GDM1 (cell line): Measurements from ENCODE around the gene PPDPF.
"Not testable (repeated sequence)": the region's sequence is repeated elsewhere in the genome, so short reads cannot be mapped to it uniquely, and the experiment has no call there.

ENCODE experiments used
- DNase-seq: peaks from one replicate; lab custom pipeline; 2025; lab: John Stamatoyannopoulos, UW

PPDPF gene

DNA sequence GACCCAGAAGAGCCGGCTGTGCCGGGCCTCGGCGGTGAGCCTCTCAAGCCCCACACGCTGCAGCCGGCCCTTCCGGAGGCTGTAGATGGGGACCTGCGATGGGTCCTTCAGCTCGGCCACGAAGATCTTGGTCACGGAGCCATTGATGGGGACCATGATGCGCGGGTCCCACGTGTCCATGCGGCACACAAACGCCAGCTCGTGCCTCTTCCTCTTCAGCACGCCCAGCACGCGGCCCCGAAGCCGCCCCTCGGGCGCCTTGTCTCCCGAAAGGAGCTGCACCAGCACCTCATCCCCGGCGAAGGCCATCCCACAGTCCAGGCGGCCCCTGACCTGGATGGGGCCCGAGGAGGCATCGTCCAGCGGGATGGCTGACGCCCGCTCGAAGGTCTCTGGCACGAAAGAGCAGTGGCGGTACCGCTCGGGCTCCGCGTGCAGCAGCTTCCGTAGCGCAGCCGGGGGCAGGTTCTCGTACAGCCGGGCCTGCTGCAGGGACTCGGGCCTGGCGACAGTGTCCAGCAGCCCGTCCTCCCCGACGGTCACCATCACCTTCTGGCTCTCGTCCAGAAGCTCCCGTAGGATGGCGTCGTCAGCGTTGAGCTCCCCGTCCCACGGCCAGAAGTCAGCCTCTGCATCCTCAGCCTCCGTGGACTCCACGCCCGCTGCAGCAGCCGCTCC lies 44.6 kb downstream of the PPDPF start:
- DNase-seq = no peak

DNA sequence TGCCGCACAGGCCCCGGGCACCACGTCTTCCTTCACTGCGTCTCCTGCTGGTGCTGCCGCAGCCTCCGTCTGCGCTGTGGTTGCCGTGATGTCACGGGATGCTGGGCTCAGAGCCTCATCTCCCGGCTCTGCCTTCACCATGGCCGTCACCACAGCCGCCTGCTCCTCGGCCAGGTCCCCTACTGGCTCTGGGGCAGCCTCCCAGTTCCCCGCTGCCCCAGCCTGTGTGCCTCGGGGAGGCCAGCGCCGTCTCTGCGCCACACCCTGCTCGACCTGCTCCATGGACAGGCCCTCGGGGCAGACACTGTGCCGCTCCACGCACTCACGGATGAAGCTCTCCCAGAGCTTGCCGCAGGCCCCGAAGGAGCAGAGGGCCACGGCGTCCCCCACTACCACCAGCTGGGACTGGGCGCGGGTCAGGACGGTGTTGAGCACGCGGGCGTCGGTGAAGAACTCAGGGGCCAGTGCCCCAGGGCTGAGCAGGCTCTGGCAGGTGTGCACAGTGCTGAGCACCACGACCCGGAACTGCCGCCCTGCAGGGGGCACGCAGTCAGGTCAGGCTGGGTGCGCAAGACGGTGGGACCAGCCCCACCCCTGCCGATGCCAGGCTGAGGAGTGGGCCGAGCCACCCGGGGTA lies 45.3 kb downstream of the PPDPF start:
- DNase-seq = no peak

- no peak for DNase-seq
Observed at GRCh38 chr20:63566395-63567135, 46.0 kb downstream of the PPDPF start.

DNA sequence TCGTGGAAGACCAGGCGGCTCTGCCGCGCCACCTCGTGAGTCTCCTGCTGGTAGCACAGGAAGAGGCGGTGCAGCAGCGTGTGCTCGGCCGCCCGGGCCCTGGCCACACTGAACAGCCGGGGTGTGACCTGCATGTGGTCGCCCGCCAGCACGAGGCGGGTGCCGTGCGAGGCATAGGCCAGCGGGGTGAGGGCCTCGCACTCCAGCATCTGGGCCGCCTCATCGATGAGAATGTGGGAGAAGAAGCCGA lies 46.5 kb downstream of the PPDPF start:
- no peak for DNase-seq

- peak; percentile 80 for DNase-seq
Observed at GRCh38 chr20:63567386-63568169, 47.0 kb downstream of the PPDPF start.

GRCh38 chr20:63568170-63568981 lies 47.8 kb downstream of the PPDPF start:
- DNase-seq = no peak

DNA sequence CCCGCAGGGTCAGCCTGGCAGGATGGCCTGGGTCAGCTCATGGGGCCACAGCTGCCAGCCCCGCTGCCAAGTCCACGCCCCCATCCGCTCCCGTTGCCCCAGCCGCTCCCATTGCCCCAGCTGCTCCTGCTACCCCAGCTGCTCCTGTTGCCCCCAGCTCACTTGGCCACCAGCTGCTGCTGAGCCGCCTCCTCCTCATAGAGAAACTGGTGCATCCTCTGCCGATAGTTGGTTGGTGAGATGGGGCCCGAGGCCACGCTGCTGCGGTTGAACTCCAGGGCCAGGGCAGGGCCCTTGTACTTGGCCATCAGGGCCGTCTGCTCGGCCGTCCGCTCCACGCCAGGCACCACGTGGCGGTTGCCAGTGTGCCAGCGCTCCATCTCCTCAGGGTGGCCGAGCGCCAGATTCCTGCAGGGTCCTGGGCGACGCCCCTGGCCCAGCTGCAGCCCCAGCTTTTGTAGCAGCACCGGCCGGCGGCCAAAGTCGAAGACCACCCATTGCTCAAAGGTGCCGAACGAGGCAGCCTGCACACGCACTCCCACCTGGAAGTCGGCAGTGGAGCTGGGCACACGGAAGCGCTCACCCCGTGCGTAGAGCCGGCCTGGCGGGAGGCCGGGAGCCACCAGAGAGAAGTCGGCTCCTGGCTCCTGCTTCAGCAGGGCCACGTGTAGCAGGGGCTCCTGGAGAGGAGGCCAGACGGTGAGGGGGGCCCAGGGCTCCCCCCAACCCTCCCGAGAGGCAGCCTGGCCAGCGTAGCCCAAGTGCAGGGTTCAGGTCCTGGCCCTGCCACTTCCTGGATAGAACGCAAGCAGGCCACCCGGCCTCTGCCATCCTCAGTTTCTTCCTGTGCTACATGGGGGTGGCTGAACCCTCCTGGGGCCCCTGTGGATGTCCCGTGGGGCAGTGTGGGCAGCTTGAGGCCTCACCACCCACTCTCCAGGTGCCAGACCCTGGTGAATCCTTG lies 48.7 kb downstream of the PPDPF start:
- no peak for DNase-seq

DNA sequence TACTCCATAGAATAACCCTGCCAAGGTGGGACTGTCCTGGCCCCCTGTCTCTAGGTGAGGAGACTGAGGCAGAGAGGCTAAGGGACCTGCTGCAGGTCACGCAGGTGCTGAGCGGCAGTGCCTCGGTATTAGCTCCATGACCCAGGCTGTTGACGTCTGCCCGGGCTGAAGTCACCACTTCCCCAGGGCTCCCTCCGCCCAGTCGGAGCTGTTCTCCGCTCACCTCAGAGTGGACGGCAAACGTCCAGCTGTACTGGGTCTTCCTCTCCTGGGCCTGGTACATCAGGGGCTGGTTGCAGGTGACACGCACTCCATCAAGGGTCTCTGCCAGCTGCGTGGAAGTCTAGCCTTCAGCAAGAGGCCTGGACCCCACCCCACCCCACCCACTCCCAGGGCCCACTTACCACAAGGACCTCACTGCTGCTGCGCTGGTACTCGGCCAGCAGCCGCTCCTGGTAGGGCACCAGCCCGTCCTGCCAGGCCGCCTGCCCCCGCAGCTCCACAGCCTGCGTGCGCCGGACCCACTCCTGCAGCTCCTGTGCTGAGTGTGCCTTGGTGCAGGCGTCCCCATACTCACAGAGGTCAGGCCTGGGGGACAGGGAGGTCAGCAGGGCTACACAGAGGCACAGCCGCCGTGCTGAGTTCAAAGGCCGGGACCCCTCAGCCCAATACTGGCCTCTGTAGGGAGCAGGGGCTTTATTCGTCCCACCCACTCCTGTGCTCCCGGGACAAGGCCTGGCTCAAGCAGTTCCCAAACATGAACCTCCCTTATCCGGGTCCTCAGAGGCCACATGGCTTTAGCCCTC lies 49.9 kb downstream of the PPDPF start:
- no peak for DNase-seq

DNA sequence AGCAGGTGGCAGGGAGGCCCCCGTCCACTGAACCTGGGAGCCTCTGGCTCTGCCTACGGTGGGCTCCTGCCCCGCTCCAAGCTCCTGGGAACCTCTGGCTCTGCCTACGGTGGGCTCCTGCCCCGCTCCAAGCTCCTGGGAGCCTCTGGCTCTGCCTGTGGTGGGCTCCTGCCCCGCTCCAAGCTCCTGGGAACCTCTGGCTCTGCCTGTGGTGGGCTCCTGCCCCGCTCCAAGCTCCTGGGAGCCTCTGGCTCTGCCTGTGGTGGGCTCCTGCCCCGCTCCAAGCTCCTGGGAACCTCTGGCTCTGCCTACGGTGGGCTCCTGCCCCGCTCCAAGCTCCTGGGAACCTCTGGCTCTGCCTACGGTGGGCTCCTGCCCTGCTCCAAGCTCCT lies 50.5 kb downstream of the PPDPF start:
- DNase-seq = not testable (repeated sequence)
